Activated effector memory CD4-positive, alpha-beta T cell treated with Interleukin-2 at 50 U/mL for 16 hours (primary cell): Measurements from ENCODE around the gene VHLL.

Source experiments
- DNase-seq: peaks from one replicate; pipeline ENCODE4 v3.0.0-alpha.2; 2020

VHLL gene

GRCh38 chr1:156289857-156290256 lies 9.2 kb downstream of the VHLL start:
- DNase-seq: no peak

- no peak for DNase-seq
Observed at GRCh38 chr1:156286061-156286460, 13.0 kb downstream of the VHLL start.

GRCh38 chr1:156285437-156285836 lies 13.7 kb downstream of the VHLL start:
- DNase-seq: no peak

- DNase-seq: no peak
Observed at GRCh38 chr1:156284757-156285156, 14.3 kb downstream of the VHLL start.

- no peak for DNase-seq
Observed at GRCh38 chr1:156284112-156284511, 15.0 kb downstream of the VHLL start, which contains the start of gene TMEM79. TMEM79 (plus strand) TSS chr1:156284325; CDS start chr1:156285227, 902 bp downstream.

- DNase-seq: no peak
Observed at GRCh38 chr1:156283521-156283920, 15.6 kb downstream of the VHLL start.

- peak; percentile 92 for DNase-seq
Observed at GRCh38 chr1:156282479-156283222, 16.5 kb downstream of the VHLL start, which contains the start of gene SMG5. SMG5 (minus strand) TSS chr1:156282825; CDS start chr1:156282680, 145 bp downstream.

GRCh38 chr1:156281693-156282478 lies 17.2 kb downstream of the VHLL start:
- no peak for DNase-seq

- DNase-seq: peak; percentile 2
Observed at GRCh38 chr1:156281281-156281680, 17.8 kb downstream of the VHLL start.

- DNase-seq: no peak
Observed at GRCh38 chr1:156279837-156280236, 19.3 kb downstream of the VHLL start.

- DNase-seq: no peak
Observed at GRCh38 chr1:156276966-156277381, 22.1 kb downstream of the VHLL start.

GRCh38 chr1:156276532-156276931 lies 22.6 kb downstream of the VHLL start:
- no peak for DNase-seq

- no peak for DNase-seq
Observed at GRCh38 chr1:156270314-156270713, 28.8 kb downstream of the VHLL start.

- no peak for DNase-seq
Observed at GRCh38 chr1:156268336-156268735, 30.8 kb downstream of the VHLL start.

- no peak for DNase-seq
Observed at GRCh38 chr1:156266051-156266450, 33.1 kb downstream of the VHLL start.

- DNase-seq: no peak
Observed at GRCh38 chr1:156263288-156263655, 35.8 kb downstream of the VHLL start.

GRCh38 chr1:156262461-156263287 lies 36.4 kb downstream of the VHLL start:
- DNase-seq: no peak

- no peak for DNase-seq
Observed at GRCh38 chr1:156260896-156261295, 38.2 kb downstream of the VHLL start.

GRCh38 chr1:156259805-156260204 lies 39.3 kb downstream of the VHLL start:
- no peak for DNase-seq

GRCh38 chr1:156258859-156259258 lies 40.2 kb downstream of the VHLL start:
- no peak for DNase-seq

- no peak for DNase-seq
Observed at GRCh38 chr1:156257711-156258110, 41.4 kb downstream of the VHLL start.

GRCh38 chr1:156253634-156254033 lies 45.5 kb downstream of the VHLL start:
- no peak for DNase-seq

GRCh38 chr1:156251527-156251926 lies 47.6 kb downstream of the VHLL start:
- no peak for DNase-seq
